GM18909 (cell line): Measurements from ENCODE around the gene AKAP8.
"Not testable (repeated sequence)": the region's sequence is repeated elsewhere in the genome, so short reads cannot be mapped to it uniquely, and the experiment has no call there.

Experiments
- ATAC-seq: cut with Tn5 transposase; IDR thresholded peaks from one replicate; pipeline ENCODE4 v1.9.1; 2021; ENCODE audit warnings: mild to moderate bottlenecking; ENCODE audit not compliant: unreplicated experiment, poor library complexity

AKAP8 gene

GRCh38 chr19:15374796-15375440, 4.7 kb downstream of the AKAP8 start:
- no peak for ATAC-seq

- ATAC-seq: no peak
Observed at GRCh38 chr19:15374105-15374651, 5.4 kb downstream of the AKAP8 start.

- no peak for ATAC-seq
Observed at GRCh38 chr19:15373644-15374043, 5.9 kb downstream of the AKAP8 start.

- no peak for ATAC-seq
Observed at GRCh38 chr19:15372891-15373301, 6.7 kb downstream of the AKAP8 start.

- ATAC-seq: no peak
Observed at GRCh38 chr19:15372470-15372869, 7.1 kb downstream of the AKAP8 start.

- ATAC-seq: no peak
Observed at GRCh38 chr19:15371786-15372380, 7.7 kb downstream of the AKAP8 start.

- no peak for ATAC-seq
Observed at GRCh38 chr19:15371119-15371518, 8.5 kb downstream of the AKAP8 start.

GRCh38 chr19:15369594-15369891, 10.0 kb downstream of the AKAP8 start:
- no peak for ATAC-seq

- ATAC-seq: no peak
Observed at GRCh38 chr19:15368798-15369593, 10.6 kb downstream of the AKAP8 start.

- no peak for ATAC-seq
Observed at GRCh38 chr19:15368051-15368632, 11.4 kb downstream of the AKAP8 start.

GRCh38 chr19:15367439-15367838, 12.1 kb downstream of the AKAP8 start:
- ATAC-seq: no peak

GRCh38 chr19:15365264-15365663, 14.3 kb downstream of the AKAP8 start:
- ATAC-seq: no peak

- not testable (repeated sequence) for ATAC-seq
Observed at GRCh38 chr19:15363791-15364190, 15.8 kb downstream of the AKAP8 start.

- ATAC-seq: not testable (repeated sequence)
Observed at GRCh38 chr19:15363048-15363447, 16.5 kb downstream of the AKAP8 start.

- not testable (repeated sequence) for ATAC-seq
Observed at GRCh38 chr19:15360015-15360414, 19.6 kb downstream of the AKAP8 start.

- no peak for ATAC-seq
Observed at GRCh38 chr19:15358918-15359317, 20.7 kb downstream of the AKAP8 start.

GRCh38 chr19:15357906-15358305, 21.7 kb downstream of the AKAP8 start:
- no peak for ATAC-seq

- ATAC-seq: no peak
Observed at GRCh38 chr19:15354566-15355296, 24.9 kb downstream of the AKAP8 start.

- ATAC-seq: no peak
Observed at GRCh38 chr19:15353908-15354307, 25.7 kb downstream of the AKAP8 start.

- not testable (repeated sequence) for ATAC-seq
Observed at GRCh38 chr19:15352535-15352934, 27.1 kb downstream of the AKAP8 start.
